Small intestine (tissue), 7 donors: ENCODE results near the gene PHACTR3. TPM values are rescaled to one million over a fixed set of nuclear protein-coding genes. Genes with fewer than 3 reads are reported as not detected.

ENCODE experiments used
- DNase-seq, 2 donors: peaks; one replicate each; pipeline versions ENCODE4 v3.0.0 to v3.0.0-alpha.2; 2013
- FAIRE-seq: peaks from 2 replicates; lab custom pipeline; 2012; peaks lifted over from hg19 to GRCh38; lab: Jason Lieb, UNC
- H3K27ac ChIP-seq, 3 donors: one replicate each; pipeline ENCODE4 v1.5.1; 2013; ENCODE audit warnings: low read length in 2 of 3, mild to moderate bottlenecking in 2 of 3, control low read depth in 1 of 3, inconsistent platforms in 1 of 3, low read depth in 1 of 3, moderate library complexity in 1 of 3
- H3K27me3 ChIP-seq, 3 donors: one replicate each; pipeline ENCODE4 v1.6.1; 2013; ENCODE audit warnings: low read length in 3 of 3, inconsistent platforms in 1 of 3; ENCODE audit not compliant: control insufficient read depth in 3 of 3, insufficient read depth in 3 of 3
- H3K36me3 ChIP-seq, 3 donors: one replicate each; pipeline ENCODE4 v1.6.1; 2013; ENCODE audit warnings: low read length in 3 of 3, inconsistent platforms in 1 of 3, low read depth in 1 of 3, mild to moderate bottlenecking in 1 of 3, moderate library complexity in 1 of 3; ENCODE audit not compliant: control insufficient read depth in 3 of 3, insufficient read depth in 2 of 3
- H3K4me1 ChIP-seq, 3 donors: one replicate each; pipeline ENCODE4 v1.6.1; 2013; ENCODE audit warnings: low read length in 2 of 3, inconsistent platforms in 1 of 3, low read depth in 1 of 3, mild to moderate bottlenecking in 1 of 3, moderate library complexity in 1 of 3; ENCODE audit not compliant: control insufficient read depth in 3 of 3, insufficient read depth in 2 of 3
- H3K4me3 ChIP-seq, 3 donors: one replicate each; pipeline ENCODE4 v1.5.1; 2013; ENCODE audit warnings: low read length in 3 of 3, control low read depth in 1 of 3, inconsistent platforms in 1 of 3, low read depth in 1 of 3, mild to moderate bottlenecking in 1 of 3, moderate library complexity in 1 of 3
- H3K9me3 ChIP-seq, 2 donors: one replicate each; pipeline ENCODE4 v1.6.1; 2013; ENCODE audit warnings: low read depth in 1 of 2, low read length in 1 of 2; ENCODE audit not compliant: control insufficient read depth in 2 of 2, insufficient read depth in 1 of 2
- WGBS, 3 donors: extraction: QIAGEN DNeasy Blood & Tissue Kit; methylation state at CpG; one replicate each; pipeline ENCODE4 v1.1.7; 2013; 5-methylcytosine and 5-hydroxymethylcytosine counted together
- polyA plus RNA-seq, 4 donors: library from polyadenylated mRNA; stranded (reverse) in 3 of 4; unstranded in 1 of 4; fragments of 200-250 nt in 3 of 4; fragments of 120-200 nt in 1 of 4; gene quantifications; one replicate each; pipeline versions ENCODE4 v1.2.1 to v1.2.3, GENCODE V29; 2013
- donor health status: healthy with polysubstance abuse.
- donor health status: control.
- donor health status: control.
- donor health status: Bipolar disorder and iron deficiency.
- donor health status: healthy.

PHACTR3 gene
- polyA plus RNA-seq, 4 donors = 1.9 to 7.1 (median 4.9) TPM

DNA sequence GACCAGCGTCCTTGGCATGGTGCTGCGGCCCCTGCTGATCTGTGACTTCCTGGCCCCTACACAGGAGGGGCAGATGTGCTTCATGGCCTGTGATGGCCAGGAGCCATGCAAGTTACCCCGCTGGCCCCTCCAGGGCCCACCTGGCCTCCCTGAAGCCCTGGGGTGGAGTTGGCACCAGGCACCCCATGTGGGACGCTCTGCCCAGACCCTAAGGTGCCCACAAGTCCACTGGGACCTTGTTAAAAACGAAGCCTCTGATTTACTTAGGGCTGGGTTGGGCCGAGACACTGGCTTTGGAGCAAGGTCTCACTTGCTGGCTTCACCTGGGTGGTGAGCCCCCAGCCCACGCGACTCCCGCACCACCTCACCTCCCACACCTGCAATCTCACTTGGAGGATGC is 139.0 kb downstream of the PHACTR3 start:
- Histone ChIP-seq H3K4me3 (no peak overlapping the region), H3K36me3 (no peaks in the 10 kb centered on the region), H3K27ac (no peak overlapping the region), H3K4me1 (no peaks in the 10 kb centered on the region), H3K27me3 (no peaks in the 10 kb centered on the region), H3K9me3 (no peaks in the 10 kb centered on the region)
- 71 to 84% (median 74%) methylated on average over 9 of the region's 9 CpGs for WGBS, 3 donors
- FAIRE-seq (no peak), DNase-seq (no peak)

DNA sequence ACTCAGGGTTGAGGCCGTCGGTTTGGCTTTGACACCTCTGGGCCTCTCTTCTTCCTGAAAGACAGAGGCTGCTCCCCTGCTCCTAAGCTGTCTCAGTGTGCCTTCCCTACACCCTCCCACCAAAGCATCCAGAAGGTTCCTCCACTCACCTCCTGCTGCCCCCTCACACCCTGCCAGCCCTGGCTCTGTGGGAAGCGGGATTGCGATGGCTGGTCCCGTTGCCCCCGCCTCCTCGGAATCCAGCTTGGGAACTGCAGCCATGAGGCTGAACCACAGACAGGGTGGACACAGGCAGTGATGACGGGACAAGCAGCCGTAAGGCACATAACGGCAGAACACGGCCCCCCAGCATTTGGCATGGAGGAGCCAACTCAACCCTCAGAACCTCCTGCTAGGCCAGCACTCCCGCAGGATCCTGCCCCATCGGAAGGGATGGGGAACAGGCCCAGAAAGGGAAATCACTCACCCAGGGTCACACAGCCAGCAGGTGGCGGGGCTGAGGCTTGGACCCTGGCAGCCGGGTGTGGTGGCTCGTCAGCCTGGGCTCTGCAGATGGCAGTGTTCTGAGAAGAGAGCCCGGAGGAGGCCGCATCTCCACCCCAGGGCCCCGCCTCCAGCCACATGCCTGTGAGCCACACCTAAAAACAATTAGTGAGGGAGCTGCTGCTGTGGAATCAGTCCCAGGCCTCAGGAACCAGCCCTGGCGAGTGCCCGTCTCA is 139.6 kb downstream of the PHACTR3 start:
- DNase-seq = peak in 1 of 2 donors; percentile 63
- no peak for FAIRE-seq
- no peaks in the 10 kb centered on the region for H3K9me3 ChIP-seq
- H3K36me3 ChIP-seq = no peaks in the 10 kb centered on the region
- no peak overlapping the region for H3K4me3 ChIP-seq
- H3K27ac ChIP-seq = no peak overlapping the region
- no peaks in the 10 kb centered on the region for H3K27me3 ChIP-seq
- H3K4me1 ChIP-seq = no peaks in the 10 kb centered on the region
- WGBS, 3 donors = 53 to 69% (median 63%) methylated on average over 20 to 21 of the region's 21 CpGs

DNA sequence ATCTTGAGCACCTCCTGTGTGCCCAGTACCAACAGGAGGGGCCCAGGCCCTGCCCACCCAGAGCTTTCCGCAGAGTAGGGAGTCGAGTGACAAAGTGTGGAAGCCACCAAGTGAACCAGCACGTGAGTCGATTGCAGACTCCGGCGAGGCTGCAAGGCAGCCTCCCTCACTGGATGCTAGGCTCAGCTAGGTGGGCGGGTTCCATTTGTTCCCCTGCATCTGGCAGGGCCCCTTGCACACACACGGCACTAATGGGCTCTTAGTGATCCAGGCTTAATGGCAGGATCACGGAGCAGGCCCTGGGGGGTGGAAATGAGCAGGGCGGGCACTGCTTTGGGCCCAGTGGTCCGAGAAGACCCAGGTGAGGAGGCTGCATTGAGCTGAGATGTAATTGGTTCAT is 140.4 kb downstream of the PHACTR3 start:
- no peak overlapping the region for H3K27ac ChIP-seq
- H3K27me3 ChIP-seq = no peaks in the 10 kb centered on the region
- DNase-seq (no peak), FAIRE-seq (no peak)
- H3K9me3 ChIP-seq = no peaks in the 10 kb centered on the region
- no peaks in the 10 kb centered on the region for H3K4me1 ChIP-seq
- 63 to 73% (median 72%) methylated on average over 11 of the region's 11 CpGs for WGBS, 3 donors
- H3K4me3 ChIP-seq = no peak overlapping the region
- no peaks in the 10 kb centered on the region for H3K36me3 ChIP-seq

DNA sequence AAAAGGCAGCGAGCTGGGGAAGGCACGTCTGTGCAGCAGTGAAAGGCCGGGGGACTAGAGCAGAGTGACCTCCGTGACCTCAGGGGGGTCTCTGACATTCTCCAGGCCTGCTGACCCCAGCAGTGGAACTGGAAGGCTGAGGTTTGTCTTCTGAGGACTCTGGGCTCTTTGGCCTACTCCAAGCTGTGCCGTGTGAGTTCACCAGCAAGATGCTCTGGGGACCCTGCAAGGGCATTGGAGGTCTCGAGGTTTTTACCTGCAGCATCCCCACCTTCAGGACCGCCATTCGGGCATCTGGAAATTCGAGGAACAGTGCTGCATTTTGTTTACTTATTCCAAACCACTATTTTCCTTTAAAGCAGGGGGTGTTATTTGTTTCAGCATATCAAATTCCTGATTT is 140.9 kb downstream of the PHACTR3 start:
- H3K27me3 ChIP-seq = no peaks in the 10 kb centered on the region
- no peak for FAIRE-seq
- H3K36me3 ChIP-seq = no peaks in the 10 kb centered on the region

DNA sequence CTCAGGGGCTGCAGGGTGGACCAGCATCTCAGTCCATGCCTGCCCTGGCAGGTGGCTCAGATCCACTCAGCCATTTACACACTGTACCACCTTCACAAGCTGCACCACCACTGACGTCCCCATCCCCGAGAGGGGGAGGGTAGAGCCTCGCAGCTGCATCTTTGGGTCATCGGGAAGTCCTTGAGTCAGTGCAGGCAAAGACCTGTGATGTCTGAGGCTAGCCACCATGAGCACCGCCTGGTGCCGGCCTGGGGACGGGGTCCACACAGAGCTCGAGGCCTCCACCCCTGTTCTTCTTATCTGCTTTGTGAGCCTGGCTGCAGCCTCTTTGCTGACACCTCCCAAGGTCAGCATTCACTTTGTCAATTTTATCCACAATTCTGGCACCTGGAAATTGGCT is 141.4 kb downstream of the PHACTR3 start:
- Histone ChIP-seq H3K9me3 (no peaks in the 10 kb centered on the region), H3K27me3 (peaks cover 0 to under 1% (median 0%) of the 10 kb centered on the region in 3 donors), H3K4me3 (no peak overlapping the region), H3K27ac (no peak overlapping the region), H3K36me3 (no peaks in the 10 kb centered on the region), H3K4me1 (no peaks in the 10 kb centered on the region)
- DNase-seq (no peak), FAIRE-seq (no peak)
- WGBS, 3 donors = 63 to 67% (median 67%) methylated on average over 8 of the region's 8 CpGs

More for the DNA sequence above, 140.9 kb downstream of the PHACTR3 start:
- no peak overlapping the region for H3K4me3 ChIP-seq
- H3K9me3 ChIP-seq = no peaks in the 10 kb centered on the region
- no peak overlapping the region for H3K27ac ChIP-seq
- no peak for DNase-seq
- H3K4me1 ChIP-seq = no peaks in the 10 kb centered on the region
- 77 to 83% (median 78%) methylated on average over 9 of the region's 9 CpGs for WGBS, 3 donors

DNA sequence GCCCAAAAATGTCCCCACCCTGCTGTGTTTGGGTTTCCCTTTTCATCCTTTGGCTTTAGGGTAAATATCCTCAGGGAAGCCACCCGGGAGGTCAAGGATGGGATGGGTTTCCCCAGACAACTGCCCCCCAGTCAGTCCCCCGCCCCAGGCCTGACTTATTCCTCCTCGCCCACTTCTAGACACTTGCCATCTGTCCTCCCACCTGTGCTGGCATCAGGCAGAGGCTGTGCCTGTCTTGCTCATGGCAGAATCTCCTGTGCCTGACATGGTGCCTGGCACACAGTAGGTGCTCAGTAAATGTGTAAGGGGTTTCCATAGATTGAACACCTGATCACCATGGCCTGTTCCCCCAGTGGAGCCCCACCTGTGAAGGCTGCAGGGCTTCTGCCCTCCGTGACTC is 141.8 kb downstream of the PHACTR3 start:
- no peaks in the 10 kb centered on the region for H3K36me3 ChIP-seq
- DNase-seq = no peak
- H3K4me3 ChIP-seq = no peak overlapping the region
- peaks cover 0 to 3% (median 0%) of the 10 kb centered on the region in 3 donors for H3K27me3 ChIP-seq
- H3K9me3 ChIP-seq = no peaks in the 10 kb centered on the region
- no peaks in the 10 kb centered on the region for H3K4me1 ChIP-seq
- FAIRE-seq = no peak
- 76 to 84% (median 79%) methylated on average over 4 of the region's 4 CpGs for WGBS, 3 donors
- H3K27ac ChIP-seq = no peak overlapping the region

DNA sequence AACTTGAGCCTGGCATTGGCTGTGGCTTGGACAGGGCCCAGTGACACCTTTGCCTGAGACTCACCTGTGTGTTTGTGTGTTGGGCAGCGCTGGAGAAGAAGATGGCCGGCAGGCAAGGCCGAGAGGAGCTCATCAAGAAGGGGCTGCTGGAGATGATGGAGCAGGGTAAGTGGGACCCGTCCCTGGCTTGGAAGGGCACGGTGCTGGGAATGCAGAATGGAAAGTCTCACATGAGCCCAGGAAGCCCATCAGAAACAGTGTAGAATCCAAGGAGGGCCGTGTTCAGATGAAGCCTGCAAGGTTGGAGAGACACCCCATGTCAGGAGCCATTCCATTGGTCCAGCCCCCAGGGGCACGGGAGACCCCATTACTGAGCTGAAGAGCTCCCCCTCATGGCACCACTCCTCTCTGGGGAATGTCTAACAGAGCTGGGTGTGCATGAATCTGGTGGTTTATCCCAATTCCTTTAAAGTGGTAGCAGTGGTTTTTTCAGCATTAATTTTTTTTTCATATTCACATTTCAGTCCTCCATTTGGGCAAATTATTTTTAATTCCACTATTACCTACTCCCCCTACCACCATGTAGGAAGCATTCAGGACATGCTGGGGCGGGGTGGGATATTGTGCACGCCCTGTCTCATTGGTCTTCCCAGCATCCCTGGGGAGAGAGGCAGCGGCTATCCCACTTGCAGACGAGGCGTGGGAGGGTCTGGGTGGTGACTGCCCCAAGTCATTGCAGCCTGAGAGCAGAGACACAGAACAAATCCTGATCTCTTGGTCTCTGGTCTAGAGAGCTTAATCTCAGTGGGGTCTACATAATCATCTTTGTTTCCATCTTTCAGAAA is 143.6 kb downstream of the PHACTR3 start:
- WGBS, 3 donors = 68 to 80% (median 74%) methylated on average over 12 of the region's 12 CpGs
- no peak overlapping the region for H3K27ac ChIP-seq
- peaks cover 0 to 3% (median 0%) of the 10 kb centered on the region in 3 donors for H3K27me3 ChIP-seq
- no peaks in the 10 kb centered on the region for H3K9me3 ChIP-seq
- H3K4me1 ChIP-seq = no peaks in the 10 kb centered on the region
- no peak for DNase-seq
- no peaks in the 10 kb centered on the region for H3K36me3 ChIP-seq
- no peak for FAIRE-seq
- no peak overlapping the region for H3K4me3 ChIP-seq

DNA sequence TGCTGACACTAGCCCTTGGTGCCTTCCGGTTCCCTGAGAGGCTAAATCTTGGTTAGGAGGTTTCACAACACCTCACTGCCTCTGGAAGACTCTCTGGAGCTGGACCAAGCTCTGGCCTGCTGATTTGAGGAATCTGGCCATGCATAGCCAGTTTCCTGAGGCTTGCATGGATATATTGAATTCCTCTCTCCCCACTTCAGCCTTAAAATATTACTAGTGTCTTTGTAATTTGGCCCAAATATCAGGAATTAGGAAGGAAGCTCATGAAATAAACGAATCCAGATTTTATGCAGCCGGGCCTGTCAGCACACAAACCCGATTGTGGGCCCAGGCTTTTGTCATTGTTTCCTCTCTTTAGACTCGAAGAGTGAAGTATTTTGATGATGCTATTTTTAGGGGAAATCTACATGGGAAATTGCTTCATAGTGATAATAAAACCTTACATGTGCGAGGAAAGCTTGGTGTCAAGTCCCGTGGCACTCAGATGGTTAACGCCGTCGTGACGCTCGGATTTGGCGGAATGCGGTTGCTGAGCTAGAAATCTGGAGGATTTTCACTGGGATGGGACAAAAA is 144.4 kb downstream of the PHACTR3 start:
- Histone ChIP-seq H3K4me3 (no peak overlapping the region), H3K27me3 (peaks cover 0 to 3% (median 0%) of the 10 kb centered on the region in 3 donors), H3K36me3 (no peaks in the 10 kb centered on the region), H3K27ac (no peak overlapping the region), H3K4me1 (no peaks in the 10 kb centered on the region), H3K9me3 (no peaks in the 10 kb centered on the region)
- FAIRE-seq (no peak), DNase-seq (no peak)
- 59 to 76% (median 74%) methylated on average over 14 of the region's 14 CpGs for WGBS, 3 donors
